Neural cell (in vitro differentiated cells): ENCODE results near the gene RTTN. TPM values are rescaled to one million over a fixed set of nuclear protein-coding genes. Genes with fewer than 3 reads are reported as not detected.

ENCODE experiments used
- H2AFZ ChIP-seq: fragments of 200-600, 300-800 bp; sonication (generic), shearing (Covaris generic); 2 replicates; pipeline ENCODE4 v1.6.0; 2014; ENCODE audit warnings: low read depth, mild to moderate bottlenecking, antibody characterized with exemption, low read length, moderate library complexity
- H3F3A ChIP-seq: fragments of 200-600 bp; shearing (Covaris generic); 2 replicates; pipeline ENCODE4 v1.6.1; 2016; ENCODE audit warnings: mild to moderate bottlenecking, moderate library complexity, mixed read lengths, antibody characterized with exemption, low read length; ENCODE audit not compliant: insufficient read depth, poor library complexity, severe bottlenecking
- H3K27ac ChIP-seq: fragments of 200-600, 300-800 bp; sonication (generic), shearing (Covaris generic); 2 replicates; pipeline ENCODE4 v1.5.1; 2014; ENCODE audit warnings: mild to moderate bottlenecking, low read length, moderate library complexity
- H3K27me3 ChIP-seq: fragments of 300-800, 200-600 bp; sonication (generic), shearing (Covaris generic); 2 replicates; pipeline ENCODE4 v1.6.0; 2014; ENCODE audit warnings: mild to moderate bottlenecking, low read depth, low read length, moderate library complexity; ENCODE audit not compliant: insufficient read depth
- H3K36me3 ChIP-seq: fragments of 300-800, 200-600 bp; sonication (generic), shearing (Covaris generic); 2 replicates; pipeline ENCODE4 v1.5.1; 2014; ENCODE audit warnings: mild to moderate bottlenecking, antibody characterized with exemption, low read length, moderate library complexity; ENCODE audit not compliant: insufficient read depth
- H3K4me2 ChIP-seq: fragments of 300-800, 200-600 bp; sonication (generic), shearing (Covaris generic); 2 replicates; pipeline ENCODE4 v1.6.0; 2014; ENCODE audit warnings: mild to moderate bottlenecking, low read length
- H3K4me3 ChIP-seq: fragments of 300-800, 200-600 bp; sonication (generic), shearing (Covaris generic); 2 replicates; pipeline ENCODE4 v1.5.1; 2014; ENCODE audit warnings: mild to moderate bottlenecking, low read length, moderate library complexity
- H3K79me2 ChIP-seq: fragments of 200-600 bp; shearing (Covaris generic); replicated peaks from 2 replicates; pipeline ENCODE4 v1.6.0; 2014; ENCODE audit warnings: mild to moderate bottlenecking, low read length, moderate library complexity; ENCODE audit not compliant: insufficient read depth
- H3K9ac ChIP-seq: fragments of 300-800, 200-600 bp; sonication (generic), shearing (Covaris generic); 2 replicates; pipeline ENCODE4 v1.6.1; 2016; ENCODE audit warnings: mild to moderate bottlenecking, low read length, mixed read lengths
- H3K9me2 ChIP-seq: fragments of 200-600 bp; shearing (Covaris generic); 2 replicates; pipeline ENCODE4 v1.6.1; 2016; ENCODE audit warnings: mild to moderate bottlenecking, low read length, mixed read lengths; ENCODE audit not compliant: insufficient read depth
- H3K9me3 ChIP-seq: fragments of 200-600, 300-800 bp; sonication (generic), shearing (Covaris generic); 2 replicates; pipeline ENCODE4 v1.6.1; 2016; ENCODE audit warnings: mild to moderate bottlenecking, mixed run types, low read length, moderate library complexity, mixed read lengths
- H4K20me1 ChIP-seq: fragments of 200-600 bp; shearing (Covaris generic); 2 replicates; pipeline ENCODE4 v1.6.1; 2016; ENCODE audit warnings: mild to moderate bottlenecking, mixed run types; ENCODE audit not compliant: insufficient read depth
- CTCF ChIP-seq: fragments of 450-650 bp; IDR thresholded peaks from 2 replicates; pipeline ENCODE4 v1.5.1; 2014; ENCODE audit warnings: antibody characterized with exemption, mild to moderate bottlenecking, moderate library complexity; ENCODE audit not compliant: poor library complexity, severe bottlenecking
- EP300 ChIP-seq: fragments of 450-650 bp; conservative IDR thresholded peaks from 2 replicates; pipeline ENCODE4 v1.6.1; 2014; ENCODE audit warnings: antibody characterized with exemption, mild to moderate bottlenecking, moderate library complexity; ENCODE audit not compliant: poor library complexity, severe bottlenecking
- EZH2 ChIP-seq: fragments of 200-600, 300-800 bp; shearing (Covaris generic), sonication (generic); IDR thresholded peaks from 2 replicates; pipeline ENCODE4 v1.6.1; 2014; ENCODE audit warnings: antibody characterized with exemption, low read length, borderline replicate concordance, mild to moderate bottlenecking; ENCODE audit not compliant: insufficient read depth, poor library complexity, severe bottlenecking
- MXI1 ChIP-seq: fragments of 450-650 bp; conservative IDR thresholded peaks from 2 replicates; pipeline ENCODE4 v1.6.1; 2014; ENCODE audit warnings: antibody characterized with exemption, mild to moderate bottlenecking; ENCODE audit not compliant: poor library complexity, severe bottlenecking
- POLR2AphosphoS5 ChIP-seq: IDR thresholded peaks from 2 replicates; pipeline ENCODE4 v1.6.1; 2012
- RAD21 ChIP-seq: fragments of 450-650 bp; conservative IDR thresholded peaks from 2 replicates; pipeline ENCODE4 v1.6.1; 2014; ENCODE audit warnings: antibody characterized with exemption, mild to moderate bottlenecking, moderate library complexity
- REST ChIP-seq: IDR thresholded peaks from 2 replicates; pipeline ENCODE4 v1.6.1; 2012; ENCODE audit warnings: borderline replicate concordance
- SMC3 ChIP-seq: fragments of 450-650 bp; conservative IDR thresholded peaks from 2 replicates; pipeline ENCODE4 v1.6.1; 2014; ENCODE audit warnings: antibody characterized with exemption, mild to moderate bottlenecking, moderate library complexity; ENCODE audit not compliant: poor library complexity
- TAF1 ChIP-seq: IDR thresholded peaks from 2 replicates; pipeline ENCODE4 v1.6.1; 2012; ENCODE audit warnings: low read depth
- polyA plus RNA-seq: library from polyadenylated mRNA; depleted of rRNA; stranded (reverse); fragments of >200 nt; gene quantifications from 2 replicates; pipeline ENCODE4 v1.2.3, GENCODE V29; 2014

RTTN gene
- polyA plus RNA-seq, 1 donor from 2014 or later, result 24.2 TPM

- Histone ChIP-seq H3K79me2 (no peaks in the 10 kb centered on the region), H3K4me3 (no peak overlapping the region), H3K9ac (no peak overlapping the region), H3K27me3 (no peaks in the 10 kb centered on the region), H3K4me2 (no peak overlapping the region), H4K20me1 (no peaks in the 10 kb centered on the region), H3F3A (no peaks in the 10 kb centered on the region), H3K27ac (no peak overlapping the region), H3K9me3 (no peaks in the 10 kb centered on the region), H3K9me2 (no peaks in the 10 kb centered on the region), H2AFZ (no peak overlapping the region), H3K36me3 (no peaks in the 10 kb centered on the region)
- no peak for TF ChIP-seq POLR2AphosphoS5
- TF ChIP-seq EP300, result no peak
- TF ChIP-seq SMC3, result no peak
- TF ChIP-seq RAD21, result no peak
- TF ChIP-seq CTCF, result no peak
- no peak for TF ChIP-seq MXI1
Observed at GRCh38 chr18:70047931-70048603, 157.4 kb downstream of the RTTN start.

GRCh38 chr18:70046796-70047195 lies 158.7 kb downstream of the RTTN start:
- Histone ChIP-seq H2AFZ (no peak overlapping the region), H3K4me2 (no peak overlapping the region), H3K9ac (no peak overlapping the region), H3K79me2 (no peaks in the 10 kb centered on the region), H3F3A (no peaks in the 10 kb centered on the region), H3K36me3 (no peaks in the 10 kb centered on the region), H3K9me3 (no peaks in the 10 kb centered on the region), H3K4me3 (no peak overlapping the region), H3K9me2 (no peaks in the 10 kb centered on the region), H3K27me3 (no peaks in the 10 kb centered on the region), H3K27ac (no peak overlapping the region), H4K20me1 (no peaks in the 10 kb centered on the region)
- TF ChIP-seq CTCF, result no peak
- no peak for TF ChIP-seq POLR2AphosphoS5
- no peak for TF ChIP-seq EZH2
- no peak for TF ChIP-seq SMC3
- TF ChIP-seq REST, result no peak
- TF ChIP-seq RAD21, result no peak
- no peak for TF ChIP-seq TAF1
- no peak for TF ChIP-seq EP300
- no peak for TF ChIP-seq MXI1
